Adrenal gland (tissue), 5 donors: ENCODE data around the gene CCSER1.

ENCODE experiments used
- CTCF ChIP-seq, 6 experiments: fragments of 450-650 bp in 4 of 6; fragments of 200-600 bp in 2 of 6; sonication (generic) in 1 of 6; IDR thresholded peaks; 1 replicate in 5 of 6; 2 replicates in 1 of 6; pipeline versions ENCODE4 v1.5.1 to v1.8.0; 2016 to 2021; ENCODE audit warnings: antibody characterized with exemption in 6 of 6, mild to moderate bottlenecking in 2 of 6, moderate library complexity in 1 of 6
- POLR2A ChIP-seq, 2 donors: fragments of 450-650 bp; IDR thresholded peaks; one replicate each; pipeline ENCODE4 v1.6.1; 2017; ENCODE audit warnings: antibody characterized with exemption in 2 of 2, mild to moderate bottlenecking in 2 of 2, moderate library complexity in 1 of 2
- donor health status: DM: no; HTN: no; CAD: no.

GRCh38 chr4:90198086-90198847 is 71.1 kb downstream of the CCSER1 start:
- no peak for TF ChIP-seq CTCF (IDR thresholded peaks at IDR 0.05)
- TF ChIP-seq POLR2A (IDR thresholded peaks at IDR 0.05), result no peak
